Ovary (tissue), 3 donors: ENCODE results near the gene CR1L.

Experiments
- EP300 ChIP-seq: sonication (generic); formaldehyde crosslinking; IDR thresholded peaks from one replicate; pipeline ENCODE4 v1.6.1; 2017; ENCODE audit warnings: antibody characterized with exemption
- POLR2A ChIP-seq: fragments of 450-650 bp; IDR thresholded peaks from one replicate; pipeline ENCODE4 v1.6.1; 2017; ENCODE audit warnings: antibody characterized with exemption, mild to moderate bottlenecking, moderate library complexity
- TF ChIP-seq, protein P1 (sequence below), 3 donors: fragments of 450-650 bp in 2 of 3; fragments of 200-600 bp in 1 of 3; IDR thresholded peaks; one replicate each; pipeline versions ENCODE4 v1.5.1 to v1.8.0; 2016 to 2022; ENCODE audit warnings: antibody characterized with exemption in 3 of 3, mild to moderate bottlenecking in 1 of 3
- donor health status: DM: no; HTN: no; CAD: no.

DNA sequence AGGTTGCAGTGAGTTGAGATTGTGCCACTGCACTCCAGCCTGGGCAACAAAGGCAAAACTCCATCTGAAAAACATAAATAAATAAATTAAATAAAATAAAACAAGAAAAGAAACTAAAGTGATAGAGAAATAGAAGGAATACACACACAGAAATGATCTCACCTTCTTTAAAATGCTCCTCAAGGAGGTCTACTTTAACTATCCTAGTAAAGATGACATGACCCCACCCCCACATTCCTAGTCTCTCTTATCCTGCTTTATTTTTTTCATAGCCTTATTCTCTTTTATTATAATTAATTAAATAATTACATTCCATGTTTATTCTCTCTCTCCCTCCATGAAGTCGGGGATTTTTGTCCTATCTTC is 18.0 kb upstream of the CR1L start:
- TF ChIP-seq, protein P1, sequence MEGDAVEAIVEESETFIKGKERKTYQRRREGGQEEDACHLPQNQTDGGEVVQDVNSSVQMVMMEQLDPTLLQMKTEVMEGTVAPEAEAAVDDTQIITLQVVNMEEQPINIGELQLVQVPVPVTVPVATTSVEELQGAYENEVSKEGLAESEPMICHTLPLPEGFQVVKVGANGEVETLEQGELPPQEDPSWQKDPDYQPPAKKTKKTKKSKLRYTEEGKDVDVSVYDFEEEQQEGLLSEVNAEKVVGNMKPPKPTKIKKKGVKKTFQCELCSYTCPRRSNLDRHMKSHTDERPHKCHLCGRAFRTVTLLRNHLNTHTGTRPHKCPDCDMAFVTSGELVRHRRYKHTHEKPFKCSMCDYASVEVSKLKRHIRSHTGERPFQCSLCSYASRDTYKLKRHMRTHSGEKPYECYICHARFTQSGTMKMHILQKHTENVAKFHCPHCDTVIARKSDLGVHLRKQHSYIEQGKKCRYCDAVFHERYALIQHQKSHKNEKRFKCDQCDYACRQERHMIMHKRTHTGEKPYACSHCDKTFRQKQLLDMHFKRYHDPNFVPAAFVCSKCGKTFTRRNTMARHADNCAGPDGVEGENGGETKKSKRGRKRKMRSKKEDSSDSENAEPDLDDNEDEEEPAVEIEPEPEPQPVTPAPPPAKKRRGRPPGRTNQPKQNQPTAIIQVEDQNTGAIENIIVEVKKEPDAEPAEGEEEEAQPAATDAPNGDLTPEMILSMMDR (IDR thresholded peaks at IDR 0.05), result no peak
- no peak for TF ChIP-seq EP300
- no peak for TF ChIP-seq POLR2A
